WTC11 (cell line): ENCODE data around the gene RNF126.

Source experiments
- MYBL2 ChIP-seq: sonication (generic); formaldehyde crosslinking; IDR thresholded peaks from 2 replicates; pipeline ENCODE4 v1.8.1; 2023; ENCODE audit warnings: mild to moderate bottlenecking, moderate library complexity, missing genetic modification reagents
- NFYB ChIP-seq: sonication (generic); formaldehyde crosslinking; conservative IDR thresholded peaks from 2 replicates; pipeline ENCODE4 v1.8.0; 2022; ENCODE audit warnings: low read depth, missing genetic modification reagents
- NR1H2 ChIP-seq: sonication (generic); formaldehyde crosslinking; IDR thresholded peaks from 2 replicates; pipeline ENCODE4 v1.9.0; 2021; ENCODE audit warnings: mild to moderate bottlenecking, moderate library complexity, missing genetic modification reagents
- TP53 ChIP-seq: sonication (generic); formaldehyde crosslinking; IDR thresholded peaks from 2 replicates; pipeline ENCODE4 v1.8.1; 2023; ENCODE audit warnings: mild to moderate bottlenecking, missing genetic modification reagents

- TF ChIP-seq MYBL2 (CRISPR knock-in tag) (no peak), TP53 (CRISPR knock-in tag) (no peak), NFYB (no peak), NR1H2 (CRISPR knock-in tag) (no peak)
Observed at GRCh38 chr19:687569-688166, 24.7 kb upstream of the RNF126 start.
